Rectal smooth muscle tissue (tissue), 1 donor: Measurements from ENCODE around the gene HLA-DPB1.
A peak's percentile ranks its signal among the peaks of the same experiment; 100 is the strongest.

Experiments used
- H3K27ac ChIP-seq: one replicate; pipeline ENCODE4 v1.7.0; 2013; ENCODE audit warnings: low read depth, low read length, inconsistent platforms
- H3K27me3 ChIP-seq: one replicate; pipeline ENCODE4 v1.7.0; 2013; ENCODE audit warnings: low read length; ENCODE audit not compliant: control insufficient read depth, insufficient read depth
- H3K36me3 ChIP-seq: one replicate; pipeline ENCODE4 v1.7.0; 2013; ENCODE audit warnings: low read length; ENCODE audit not compliant: control insufficient read depth, insufficient read depth
- H3K4me1 ChIP-seq: one replicate; pipeline ENCODE4 v1.7.0; 2013; ENCODE audit warnings: low read length; ENCODE audit not compliant: control insufficient read depth, insufficient read depth
- H3K4me3 ChIP-seq: one replicate; pipeline ENCODE4 v1.7.0; 2013; ENCODE audit warnings: low read length
- H3K9ac ChIP-seq: one replicate; pipeline ENCODE4 v1.7.0; 2013; ENCODE audit warnings: low read length

The HLA-DPB1 gene

DNA sequence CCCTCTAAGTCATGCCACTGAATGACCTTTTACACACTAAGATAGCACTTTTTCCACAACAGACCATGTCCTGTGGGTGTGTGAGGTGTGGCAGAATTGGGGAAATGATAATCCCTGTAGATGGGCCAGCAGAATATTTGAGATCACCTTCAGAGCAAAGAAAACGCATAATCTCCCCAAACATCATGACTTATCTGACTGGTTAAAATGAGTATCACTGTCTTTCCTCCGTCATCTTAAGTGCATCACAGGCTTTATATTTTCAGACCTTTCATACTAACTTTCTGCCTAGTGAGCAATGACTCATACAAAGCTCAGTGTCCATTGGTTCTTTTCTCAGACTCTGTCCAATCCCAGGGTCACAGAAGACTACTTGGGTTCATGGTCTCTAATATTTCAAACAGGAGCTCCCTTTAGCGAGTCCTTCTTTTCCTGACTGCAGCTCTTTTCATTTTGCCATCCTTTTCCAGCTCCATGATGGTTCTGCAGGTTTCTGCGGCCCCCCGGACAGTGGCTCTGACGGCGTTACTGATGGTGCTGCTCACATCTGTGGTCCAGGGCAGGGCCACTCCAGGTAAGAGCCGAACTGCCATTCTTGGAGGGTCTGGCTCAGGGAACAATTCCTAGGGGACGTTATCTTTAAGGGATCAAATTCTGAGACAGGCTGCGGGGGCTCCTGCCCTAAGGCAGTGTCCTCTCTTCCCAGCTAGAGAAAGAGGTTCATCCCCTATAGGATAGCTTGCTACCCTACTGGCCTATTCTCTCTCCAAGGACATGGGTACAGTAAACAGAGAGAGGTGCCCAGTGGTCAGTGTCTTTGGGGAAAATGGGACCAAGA is at the start of gene HLA-DPB1:
HLA-DPB1 (plus strand) TSS at position 423 of the 838 bp plus-strand sequence; CDS start at position 475, 52 bp downstream.
- Histone ChIP-seq H3K36me3 (no peaks in the 10 kb centered on the region), H3K4me3 (peak within 1 kb of the TSS; percentile 11), H3K4me1 (no peaks in the 10 kb centered on the region), H3K27me3 (no peaks in the 10 kb centered on the region), H3K9ac (peak within 1 kb of the TSS; percentile 52), H3K27ac (no peak within 1 kb of the TSS)

DNA sequence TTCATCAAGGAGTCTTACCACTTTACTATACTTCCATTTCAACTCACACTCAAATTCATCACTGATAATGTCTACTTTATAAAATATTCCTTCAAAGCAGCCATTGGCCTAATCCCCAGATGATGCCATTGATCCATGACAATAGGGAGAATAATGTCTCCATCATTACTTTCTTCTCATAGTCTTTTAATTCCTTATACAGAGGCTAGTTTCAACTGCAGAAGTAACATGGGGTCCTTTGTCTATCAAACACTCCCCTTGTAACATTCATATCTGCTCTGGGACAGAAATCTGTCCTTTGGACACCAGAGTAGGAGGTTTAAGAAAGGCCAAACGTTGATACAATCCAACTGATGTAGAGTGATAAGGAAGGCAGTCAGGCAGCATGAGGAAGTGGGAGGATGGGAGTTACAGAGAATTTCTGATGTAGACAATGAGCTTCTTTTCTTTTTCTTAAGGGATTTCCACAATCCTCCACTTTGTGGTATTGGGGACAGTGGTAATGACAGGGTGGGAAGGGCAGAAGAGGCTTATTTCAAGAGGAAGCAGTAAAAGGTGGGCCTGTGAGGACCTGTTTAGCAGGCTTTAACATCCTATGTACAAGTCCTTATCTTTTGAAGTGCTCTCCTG is 47.5 kb upstream of the HLA-DPB1 start:
- H3K27ac ChIP-seq, result peak overlapping the region; percentile 14
- H3K36me3 ChIP-seq, result no peaks in the 10 kb centered on the region
- no peak overlapping the region for H3K4me3 ChIP-seq
- H3K27me3 ChIP-seq, result no peaks in the 10 kb centered on the region
- H3K4me1 ChIP-seq, result no peaks in the 10 kb centered on the region
- H3K9ac ChIP-seq, result no peak overlapping the region

DNA sequence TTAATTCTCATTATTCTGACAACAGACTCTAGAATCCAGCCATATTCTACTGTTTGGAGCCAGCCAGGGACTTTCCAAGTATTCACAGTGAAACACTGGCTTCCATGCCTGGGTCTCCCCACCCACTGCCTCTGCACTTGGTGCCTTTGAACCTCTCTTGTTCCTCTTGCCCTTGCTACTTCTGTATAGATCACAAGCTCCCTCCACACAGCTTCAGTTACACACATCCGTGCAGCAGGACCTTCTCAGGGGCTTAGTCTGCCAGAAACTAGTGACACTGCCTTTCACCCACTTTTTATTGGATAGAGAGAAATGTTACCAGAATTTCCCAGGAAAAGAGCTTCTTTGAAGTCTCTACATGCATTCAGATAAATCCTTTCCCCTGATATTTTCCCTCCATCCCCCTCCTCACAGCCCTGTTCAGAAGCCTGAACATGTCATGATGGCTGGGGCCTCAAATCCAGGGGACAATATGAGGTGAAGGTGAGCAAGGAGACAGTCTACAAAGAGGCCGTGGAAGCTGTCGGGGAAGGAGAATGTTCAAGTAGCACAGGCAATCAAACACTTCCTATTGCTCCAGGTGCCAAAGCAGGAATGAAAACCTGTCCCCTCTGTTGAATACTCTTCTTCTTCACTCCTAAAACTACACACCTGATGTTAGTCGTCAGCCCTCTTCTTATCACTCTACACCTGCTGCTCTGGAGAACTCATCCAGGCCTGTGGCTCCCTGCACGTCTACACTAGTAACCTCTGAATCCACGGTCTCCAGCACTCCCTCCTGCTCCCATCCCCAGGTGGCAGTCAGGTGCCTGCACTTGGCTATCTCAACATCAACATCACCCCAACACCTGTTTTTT is 46.2 kb upstream of the HLA-DPB1 start:
- H3K27me3 ChIP-seq, result no peaks in the 10 kb centered on the region
- H3K4me3 ChIP-seq, result no peak overlapping the region
- H3K36me3 ChIP-seq, result no peaks in the 10 kb centered on the region
- peak overlapping the region; percentile 49 for H3K27ac ChIP-seq
- no peaks in the 10 kb centered on the region for H3K4me1 ChIP-seq
- H3K9ac ChIP-seq, result no peak overlapping the region

DNA sequence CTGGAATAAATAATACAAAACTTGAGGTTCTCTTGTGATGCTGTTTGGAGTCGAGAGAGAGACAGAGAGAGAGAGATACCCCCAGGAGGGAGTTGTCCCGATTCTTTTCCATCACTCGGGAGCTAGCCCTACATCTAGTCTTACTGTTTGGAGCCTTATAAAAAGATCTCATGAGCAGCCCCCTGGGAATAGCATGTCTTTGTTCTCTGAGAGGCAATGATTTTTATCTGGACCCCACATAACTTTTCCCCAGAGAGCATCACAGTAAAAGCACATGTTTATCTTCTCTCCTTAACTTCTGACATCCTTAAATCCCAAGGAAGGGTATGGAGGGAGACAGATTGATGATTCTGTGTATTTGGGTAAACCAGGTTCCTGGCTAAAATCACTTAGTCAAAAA is 45.5 kb upstream of the HLA-DPB1 start:
- H3K9ac ChIP-seq, result no peak overlapping the region
- no peaks in the 10 kb centered on the region for H3K27me3 ChIP-seq
- no peaks in the 10 kb centered on the region for H3K36me3 ChIP-seq
- H3K4me1 ChIP-seq, result no peaks in the 10 kb centered on the region
- no peak overlapping the region for H3K27ac ChIP-seq
- H3K4me3 ChIP-seq, result no peak overlapping the region

DNA sequence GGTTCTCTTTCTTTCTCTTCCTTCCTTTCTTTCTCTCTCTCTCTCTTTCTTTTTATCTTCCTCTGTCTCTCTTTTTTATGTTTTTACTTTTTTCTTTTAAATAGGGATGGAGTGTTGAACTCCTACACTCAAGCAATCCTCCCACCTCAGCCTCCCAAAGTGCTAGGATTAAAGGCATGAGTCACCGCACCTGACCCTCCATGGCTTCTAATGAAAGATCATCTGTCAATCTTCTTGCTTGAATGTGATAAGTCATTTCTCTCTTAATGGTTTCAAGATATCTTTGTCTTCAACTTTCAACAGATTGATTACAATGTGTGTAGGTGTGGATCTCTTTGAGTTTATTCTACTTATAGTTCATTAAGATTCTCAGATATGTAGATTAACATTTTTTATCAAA is 41.2 kb upstream of the HLA-DPB1 start:
- H3K4me1 ChIP-seq, result no peaks in the 10 kb centered on the region

DNA sequence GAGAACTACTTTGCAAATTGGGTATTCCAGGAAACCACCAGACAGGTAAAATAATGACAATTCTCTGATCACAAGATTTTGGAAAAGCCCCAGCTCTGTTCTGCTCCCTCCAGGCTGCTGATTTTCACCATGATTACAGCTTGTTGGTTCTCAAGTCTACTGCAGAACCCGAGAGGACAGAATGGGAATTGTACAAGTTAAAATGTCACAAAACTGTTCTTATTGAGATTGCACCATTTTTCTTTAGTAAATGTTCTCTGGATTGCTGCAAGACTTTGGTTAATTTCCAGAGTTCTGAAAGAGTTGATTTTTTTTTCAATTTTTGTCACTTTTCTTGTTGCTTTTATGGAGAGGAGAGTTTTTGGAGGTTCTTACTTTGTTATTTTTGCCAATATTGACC is 39.3 kb upstream of the HLA-DPB1 start:
- H3K36me3 ChIP-seq, result no peaks in the 10 kb centered on the region
- H3K27me3 ChIP-seq, result no peaks in the 10 kb centered on the region
- no peaks in the 10 kb centered on the region for H3K4me1 ChIP-seq
- H3K4me3 ChIP-seq, result no peak overlapping the region
- no peak overlapping the region for H3K9ac ChIP-seq
- H3K27ac ChIP-seq, result no peak overlapping the region

More for the DNA sequence above, 41.2 kb upstream of the HLA-DPB1 start:
- Histone ChIP-seq H3K36me3 (no peaks in the 10 kb centered on the region), H3K27me3 (no peaks in the 10 kb centered on the region), H3K9ac (no peak overlapping the region), H3K4me3 (no peak overlapping the region), H3K27ac (no peak overlapping the region)

DNA sequence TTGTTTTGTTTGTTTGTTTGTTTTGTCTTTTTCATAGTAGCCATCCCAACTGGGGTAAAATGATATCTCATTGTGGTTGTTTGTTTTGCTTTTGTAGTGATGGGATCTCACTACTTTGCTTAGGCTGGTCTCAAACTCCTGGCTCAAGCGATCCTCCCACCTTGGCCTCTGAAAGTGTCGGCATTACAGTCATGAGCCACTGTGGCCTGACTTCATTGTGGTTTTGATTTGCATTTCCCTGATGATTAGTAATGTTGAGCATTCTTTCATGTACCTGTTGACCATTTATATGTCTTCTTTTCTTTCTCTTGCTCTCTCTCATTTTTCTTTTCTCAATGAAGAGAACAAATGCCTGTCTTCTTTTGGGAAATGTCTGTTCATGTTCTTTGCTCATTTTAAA is 35.6 kb upstream of the HLA-DPB1 start:
- no peaks in the 10 kb centered on the region for H3K4me1 ChIP-seq
- no peak overlapping the region for H3K4me3 ChIP-seq
- no peak overlapping the region for H3K27ac ChIP-seq
- H3K9ac ChIP-seq, result no peak overlapping the region
- H3K36me3 ChIP-seq, result no peaks in the 10 kb centered on the region
- no peaks in the 10 kb centered on the region for H3K27me3 ChIP-seq

DNA sequence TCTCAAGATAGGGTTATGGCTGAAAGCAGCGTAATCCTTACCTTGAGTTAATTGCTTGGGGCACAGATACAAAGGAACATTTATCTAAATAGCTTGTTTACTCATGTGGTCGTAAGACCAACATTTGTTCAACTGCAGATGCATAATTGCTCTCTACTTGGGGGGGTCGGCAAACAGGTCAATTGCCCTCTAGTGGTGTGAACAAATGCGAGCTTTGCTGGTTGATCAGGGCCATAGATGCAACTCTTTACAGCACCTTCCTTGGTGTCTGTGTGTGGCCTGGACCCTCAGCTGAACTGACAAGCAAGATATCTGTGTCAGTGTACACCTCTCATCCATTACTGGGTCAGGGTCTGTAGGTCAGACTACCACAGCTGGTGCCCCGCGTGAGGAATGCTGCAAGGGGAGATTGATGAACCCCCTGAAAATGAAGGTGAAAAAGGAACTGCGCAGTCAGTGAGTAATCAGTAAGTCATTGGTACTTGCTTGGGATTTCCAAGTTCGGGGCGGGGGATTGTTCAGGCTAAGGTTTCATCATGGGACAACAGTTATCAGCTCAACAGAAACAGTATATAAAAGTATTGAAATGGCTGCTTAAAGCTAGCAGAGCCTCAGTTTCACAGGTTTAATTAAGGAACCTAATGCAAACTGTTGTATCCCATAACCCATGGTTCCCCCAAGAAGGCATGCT is 26.3 kb upstream of the HLA-DPB1 start:
- Histone ChIP-seq H3K27me3 (peaks cover 3% of the 10 kb centered on the region), H3K27ac (no peak overlapping the region), H3K9ac (no peak overlapping the region), H3K4me1 (no peaks in the 10 kb centered on the region), H3K4me3 (no peak overlapping the region), H3K36me3 (no peaks in the 10 kb centered on the region)

DNA sequence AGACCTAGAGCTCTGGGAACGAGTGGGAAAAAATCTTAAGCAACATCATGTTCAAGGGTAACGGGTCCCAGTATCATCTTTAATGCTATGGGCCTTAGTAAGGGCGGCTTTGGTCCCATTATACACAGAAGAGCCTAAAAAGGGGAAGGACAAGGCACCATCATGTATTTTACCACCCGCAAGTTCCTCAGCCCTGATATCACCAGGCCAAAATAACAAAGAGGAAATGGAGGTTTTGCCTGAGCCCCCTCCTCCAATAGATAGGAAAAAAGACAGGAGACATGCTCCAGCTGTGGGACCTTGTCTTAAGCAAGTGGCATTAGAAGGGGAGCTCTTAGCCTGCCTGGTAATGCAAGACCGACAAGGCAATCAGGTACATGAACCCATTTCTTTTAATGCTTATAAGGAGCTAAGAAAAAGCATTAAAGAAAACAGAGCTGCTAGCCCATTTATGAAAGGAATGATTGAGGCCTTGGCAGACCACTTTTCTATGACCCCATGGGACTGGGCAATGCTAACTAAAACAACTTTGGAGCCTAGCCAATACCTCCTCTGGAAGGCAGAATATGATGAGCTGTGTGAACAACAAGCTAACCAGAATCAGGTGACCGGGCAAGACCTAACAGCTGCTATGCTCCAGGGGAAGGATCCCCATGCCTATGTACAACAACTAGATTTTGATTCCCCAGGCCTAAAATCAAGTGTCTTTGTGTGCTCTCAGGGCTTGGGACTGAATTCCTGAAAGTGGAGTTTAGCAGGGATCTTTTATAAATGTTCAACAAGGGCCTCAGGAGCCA is 25.6 kb upstream of the HLA-DPB1 start:
- Histone ChIP-seq H3K9ac (no peak overlapping the region), H3K4me3 (no peak overlapping the region), H3K27me3 (peaks cover 3% of the 10 kb centered on the region), H3K36me3 (no peaks in the 10 kb centered on the region), H3K4me1 (no peaks in the 10 kb centered on the region), H3K27ac (no peak overlapping the region)

DNA sequence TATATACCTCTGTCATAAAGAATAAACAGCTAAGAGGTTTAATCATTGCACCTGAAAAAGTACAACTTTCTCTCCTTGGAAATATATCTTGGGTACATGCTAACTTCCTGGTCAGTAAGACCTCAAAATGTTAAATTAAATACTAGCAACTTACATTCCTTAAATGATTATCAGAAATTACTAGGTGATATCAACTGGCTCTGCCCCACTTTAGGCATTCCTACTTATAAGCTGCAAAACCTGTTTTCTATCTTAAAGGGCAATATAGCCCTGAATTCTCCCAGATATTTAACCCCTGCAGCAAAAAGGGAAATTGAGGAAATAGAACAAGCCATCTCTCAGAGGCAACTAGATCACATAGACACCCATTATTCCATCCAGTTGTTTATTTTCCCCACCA is 23.2 kb upstream of the HLA-DPB1 start:
- Histone ChIP-seq H3K4me3 (no peak overlapping the region), H3K36me3 (no peaks in the 10 kb centered on the region), H3K9ac (no peak overlapping the region), H3K27me3 (peaks cover 3% of the 10 kb centered on the region), H3K4me1 (no peaks in the 10 kb centered on the region), H3K27ac (no peak overlapping the region)

DNA sequence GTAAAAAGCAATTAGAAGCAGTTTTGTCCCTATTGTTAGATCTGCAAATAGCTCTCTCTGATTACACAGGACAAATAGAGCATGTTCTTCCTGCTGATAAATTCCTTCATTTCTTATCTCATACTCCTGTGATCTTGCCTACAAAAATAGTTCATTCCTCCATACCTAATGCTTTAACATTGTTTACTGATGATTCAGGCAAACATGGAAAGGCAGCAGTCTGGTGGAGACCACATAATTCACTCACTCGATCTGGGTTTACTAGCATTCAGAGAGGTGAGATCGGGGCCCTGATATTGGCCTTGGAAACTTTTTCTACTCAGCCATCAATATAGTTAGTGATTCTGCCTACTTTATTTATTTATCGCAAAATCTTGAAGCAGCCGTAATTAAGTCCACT is 22.6 kb upstream of the HLA-DPB1 start:
- no peaks in the 10 kb centered on the region for H3K36me3 ChIP-seq
- no peak overlapping the region for H3K9ac ChIP-seq
- H3K27ac ChIP-seq, result no peak overlapping the region
- H3K4me3 ChIP-seq, result no peak overlapping the region
- H3K4me1 ChIP-seq, result no peaks in the 10 kb centered on the region
- H3K27me3 ChIP-seq, result peaks cover 3% of the 10 kb centered on the region
